Ectodermal cell (in vitro differentiated cells): ENCODE data around the gene FBXW11.
"Not testable (repeated sequence)": the region's sequence is repeated elsewhere in the genome, so short reads cannot be mapped to it uniquely, and the experiment has no call there.

Experiments used
- H3K27ac ChIP-seq: 2 replicates; pipeline ENCODE4 v1.7.0; 2013; ENCODE audit warnings: mild to moderate bottlenecking, low read depth, low read length; ENCODE audit not compliant: insufficient read depth, poor library complexity, severe bottlenecking
- H3K27me3 ChIP-seq: 2 replicates; pipeline ENCODE4 v1.7.0; 2013; ENCODE audit warnings: mild to moderate bottlenecking, low read length; ENCODE audit not compliant: insufficient read depth, control insufficient read depth, poor library complexity, severe bottlenecking
- H3K36me3 ChIP-seq: one replicate; pipeline ENCODE4 v1.7.0; 2013; ENCODE audit warnings: low read length; ENCODE audit not compliant: control insufficient read depth, insufficient read depth
- H3K4me1 ChIP-seq: one replicate; pipeline ENCODE4 v1.7.0; 2013; ENCODE audit warnings: low read length; ENCODE audit not compliant: control insufficient read depth, insufficient read depth
- H3K4me3 ChIP-seq: 2 replicates; pipeline ENCODE4 v1.7.0; 2013; ENCODE audit warnings: low read depth, low read length, control low read depth; ENCODE audit not compliant: insufficient read depth
- H3K9me3 ChIP-seq: 2 replicates; pipeline ENCODE4 v1.7.0; 2013; ENCODE audit warnings: mild to moderate bottlenecking, low read length, moderate library complexity; ENCODE audit not compliant: control insufficient read depth
- WGBS, 2 experiments: methylation state at CpG; one replicate each; pipeline ENCODE4 v1.1.7; 2013; ENCODE audit warnings: missing lambda C conversion rate in 2 of 2; 5-methylcytosine and 5-hydroxymethylcytosine counted together

FBXW11 gene

DNA sequence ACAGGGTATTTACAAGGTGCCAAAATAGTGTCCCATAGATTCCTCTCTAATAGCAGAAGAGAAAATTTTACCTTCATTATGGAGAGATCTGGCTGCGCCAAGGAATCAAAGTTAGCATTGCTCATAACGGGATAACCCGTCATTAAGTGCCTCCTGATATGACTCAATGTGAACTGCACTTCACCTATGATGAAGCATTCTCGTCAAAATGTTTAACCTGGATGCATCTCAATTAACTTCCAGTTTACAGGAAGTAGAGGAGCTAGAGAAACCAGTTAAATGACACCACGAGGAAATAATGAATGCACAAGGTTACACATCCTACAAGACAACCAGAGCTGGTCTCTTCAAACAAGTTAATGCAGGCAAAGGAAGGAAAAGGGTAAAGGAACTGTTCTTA lies 17.2 kb downstream of the FBXW11 start:
- no peak overlapping the region for H3K4me3 ChIP-seq
- H3K27ac ChIP-seq, result no peak overlapping the region
- H3K9me3 ChIP-seq, result no peaks in the 10 kb centered on the region
- WGBS, 2 experiments, result 92 to 96% methylated on average over 5 of the region's 5 CpGs
- H3K27me3 ChIP-seq, result no peaks in the 10 kb centered on the region
- no peaks in the 10 kb centered on the region for H3K36me3 ChIP-seq
- no peaks in the 10 kb centered on the region for H3K4me1 ChIP-seq

- Histone ChIP-seq H3K4me1 (no peaks in the 10 kb centered on the region), H3K27ac (peak overlapping the region; percentile 16), H3K36me3 (no peaks in the 10 kb centered on the region), H3K4me3 (no peak overlapping the region), H3K9me3 (no peaks in the 10 kb centered on the region), H3K27me3 (no peaks in the 10 kb centered on the region)
- WGBS, 2 experiments, result 85 to 86% methylated on average over 4 of the region's 4 CpGs
These were observed 19.7 kb downstream of the FBXW11 start for GRCh38 chr5:171986772-171987171.

- Histone ChIP-seq H3K4me3 (no peak overlapping the region), H3K36me3 (no peaks in the 10 kb centered on the region), H3K27ac (no peak overlapping the region), H3K27me3 (no peaks in the 10 kb centered on the region), H3K9me3 (peaks cover 3% of the 10 kb centered on the region), H3K4me1 (no peaks in the 10 kb centered on the region)
- 92 to 94% methylated on average over 5 to 6 of the region's 6 CpGs for WGBS, 2 experiments
These were observed 21.6 kb downstream of the FBXW11 start for GRCh38 chr5:171984748-171985419.

DNA sequence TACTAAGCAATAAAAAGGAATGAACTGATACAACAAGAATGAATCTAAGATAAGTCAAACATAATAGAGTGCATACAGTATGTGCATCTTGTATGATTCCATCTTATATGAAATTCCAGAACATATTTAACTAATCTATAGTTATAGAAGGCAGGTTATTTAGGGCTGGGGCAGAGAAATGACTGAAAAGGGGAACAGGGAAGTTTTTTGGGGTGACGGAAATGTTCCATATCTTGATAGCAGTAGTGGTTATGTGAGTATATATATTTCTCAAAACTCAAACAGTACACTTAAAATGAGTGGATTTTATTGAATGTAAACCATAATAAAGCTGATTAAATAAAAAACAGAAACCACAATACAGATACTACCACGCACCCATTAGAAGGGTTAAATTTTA lies 24.6 kb downstream of the FBXW11 start:
- H3K9me3 ChIP-seq, result peaks cover 3% of the 10 kb centered on the region
- H3K27me3 ChIP-seq, result no peaks in the 10 kb centered on the region
- H3K36me3 ChIP-seq, result no peaks in the 10 kb centered on the region
- no CpG with 5 or more reads among the region's 2 CpGs for WGBS, 2 experiments
- H3K4me3 ChIP-seq, result no peak overlapping the region
- no peak overlapping the region for H3K27ac ChIP-seq
- H3K4me1 ChIP-seq, result no peaks in the 10 kb centered on the region

GRCh38 chr5:171980792-171981191 lies 25.6 kb downstream of the FBXW11 start:
- H3K4me1 ChIP-seq, result peaks cover 1% of the 10 kb centered on the region
- 73% methylated on average over 3 of the region's 3 CpGs; no CpG with 5 or more reads in 1 of the 2 experiments for WGBS, 2 experiments
- H3K27me3 ChIP-seq, result no peaks in the 10 kb centered on the region
- no peak overlapping the region for H3K27ac ChIP-seq
- H3K9me3 ChIP-seq, result peaks cover 3% of the 10 kb centered on the region
- no peaks in the 10 kb centered on the region for H3K36me3 ChIP-seq
- H3K4me3 ChIP-seq, result no peak overlapping the region

DNA sequence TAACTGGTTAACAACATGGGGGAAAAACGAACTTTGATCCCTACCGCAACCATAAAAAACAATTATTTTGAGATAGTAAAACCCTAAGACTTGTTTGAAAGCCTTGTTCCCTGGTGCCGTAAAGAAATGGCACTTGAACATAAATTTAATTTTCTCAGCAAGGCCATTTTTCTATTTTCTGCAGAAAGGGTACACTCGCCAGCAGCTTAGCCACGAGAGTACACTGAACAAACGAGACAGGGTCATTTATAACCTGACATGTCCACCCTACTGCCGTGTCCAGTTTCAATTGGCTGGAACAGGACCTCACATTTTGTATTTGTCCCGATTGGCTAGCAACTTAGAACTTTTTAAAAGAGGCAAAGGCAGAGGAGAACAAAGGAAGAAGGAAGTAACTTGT lies 26.8 kb downstream of the FBXW11 start:
- H3K4me3 ChIP-seq, result no peak overlapping the region
- no peak overlapping the region for H3K27ac ChIP-seq
- H3K36me3 ChIP-seq, result no peaks in the 10 kb centered on the region
- peaks cover 7% of the 10 kb centered on the region for H3K4me1 ChIP-seq
- H3K27me3 ChIP-seq, result no peaks in the 10 kb centered on the region
- 95% methylated on average over 8 of the region's 8 CpGs for WGBS, 2 experiments
- H3K9me3 ChIP-seq, result peaks cover 3% of the 10 kb centered on the region

DNA sequence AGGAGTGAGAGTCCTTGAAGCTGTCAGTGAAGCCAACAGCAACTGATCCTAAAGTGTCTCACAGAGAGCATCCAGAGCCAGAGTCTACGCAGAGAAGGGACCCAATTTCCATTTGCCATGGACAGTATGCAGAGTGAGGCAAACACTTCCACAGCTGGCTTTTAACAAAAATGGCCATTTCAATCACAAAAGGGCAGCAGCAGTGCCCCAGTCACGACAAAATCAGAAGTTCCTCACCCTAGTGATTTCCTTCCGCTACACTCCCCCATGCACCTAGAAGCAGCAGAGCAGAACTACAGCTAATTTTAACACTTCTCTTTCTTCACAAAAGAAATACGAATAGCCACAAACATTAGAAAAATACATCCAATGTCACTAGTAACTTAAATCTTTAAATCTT lies 27.9 kb downstream of the FBXW11 start:
- Histone ChIP-seq H3K27ac (no peak overlapping the region), H3K4me3 (no peak overlapping the region), H3K9me3 (peaks cover 3% of the 10 kb centered on the region), H3K36me3 (no peaks in the 10 kb centered on the region), H3K27me3 (no peaks in the 10 kb centered on the region), H3K4me1 (peaks cover 7% of the 10 kb centered on the region)
- WGBS, 2 experiments, result 74 to 78% methylated on average over 4 of the region's 4 CpGs

GRCh38 chr5:171978016-171978415 lies 28.4 kb downstream of the FBXW11 start:
- Histone ChIP-seq H3K9me3 (peaks cover 3% of the 10 kb centered on the region), H3K36me3 (no peaks in the 10 kb centered on the region), H3K4me1 (peaks cover 7% of the 10 kb centered on the region), H3K27me3 (no peaks in the 10 kb centered on the region), H3K4me3 (no peak overlapping the region), H3K27ac (no peak overlapping the region)
- 91 to 94% methylated on average over 1 of the region's 1 CpG for WGBS, 2 experiments

- 89 to 97% methylated on average over 5 to 6 of the region's 6 CpGs for WGBS, 2 experiments
- not testable (repeated sequence) for H3K9me3 ChIP-seq, H3K4me1 ChIP-seq, H3K4me3 ChIP-seq, H3K27ac ChIP-seq, H3K27me3 ChIP-seq, H3K36me3 ChIP-seq
These were observed 29.0 kb downstream of the FBXW11 start for GRCh38 chr5:171977244-171977950.

GRCh38 chr5:171975877-171976667 lies 30.4 kb downstream of the FBXW11 start:
- Histone ChIP-seq H3K9me3 (peaks cover 3% of the 10 kb centered on the region), H3K27me3 (no peaks in the 10 kb centered on the region), H3K4me1 (peaks cover 16% of the 10 kb centered on the region), H3K36me3 (no peaks in the 10 kb centered on the region), H3K4me3 (no peak overlapping the region), H3K27ac (no peak overlapping the region)
- WGBS, 2 experiments, result 87 to 89% methylated on average over 4 to 5 of the region's 5 CpGs
